Pancreas (tissue), 10 donors: ENCODE results near the gene FZD4. TPM values are rescaled to one million over a fixed set of nuclear protein-coding genes. Genes with fewer than 3 reads are reported as not detected.

ENCODE experiments used
- ATAC-seq, 4 donors: fragments of 200-7000 bp; cut with Tn5 transposase; one replicate each; pipeline versions ENCODE4 v1.8.0 to v1.9.1; 2020; ENCODE audit warnings: mild to moderate bottlenecking in 4 of 4, moderate library complexity in 4 of 4
- DNase-seq, 6 donors: peaks; one replicate each; pipeline ENCODE4 v3.0.0-alpha.2; 2020
- FAIRE-seq: peaks from 2 replicates; lab custom pipeline; 2012; peaks lifted over from hg19 to GRCh38; lab: Jason Lieb, UNC
- H3K27ac ChIP-seq, 4 donors: fragments of 200-600 bp; sonication (generic); 1 replicate in 3 of 4; 2 replicates in 1 of 4; pipeline versions ENCODE4 v1.5.0 to v1.8.0; 2020
- H3K27me3 ChIP-seq, 4 donors: fragments of 200-600 bp; one replicate each; pipeline ENCODE4 v1.8.0; 2021
- H3K36me3 ChIP-seq, 3 donors: fragments of 200-600 bp; sonication (generic) in 1 of 3; one replicate each; pipeline versions ENCODE4 v1.5.0 to v1.8.0; 2020 to 2021
- H3K4me1 ChIP-seq, 3 donors: fragments of 200-600 bp; one replicate each; pipeline ENCODE4 v1.8.0; 2021
- H3K4me3 ChIP-seq, 4 donors: fragments of 200-600 bp; sonication (generic) in 2 of 4; one replicate each; pipeline versions ENCODE4 v1.5.0 to v1.8.0; 2020 to 2021
- H3K9me3 ChIP-seq, 4 donors: fragments of 200-600 bp; one replicate each; pipeline ENCODE4 v1.8.0; 2021
- CTCF ChIP-seq, 4 donors: fragments of 200-600 bp; sonication (generic) in 3 of 4; IDR thresholded peaks; one replicate each; pipeline versions ENCODE4 v1.5.0 to v1.8.0; 2021; ENCODE audit warnings: antibody characterized with exemption in 4 of 4
- WGBS, 2 donors: extraction: QIAGEN DNeasy Blood & Tissue Kit; methylation state at CpG; one replicate each; pipeline ENCODE4 v1.1.7; 2013; 5-methylcytosine and 5-hydroxymethylcytosine counted together
- intact Hi-C, 3 donors: fragments of 100-400 bp; cut with DNase I; formaldehyde crosslinking; loops; one replicate each; pipeline versions ENCODE4 v1.11.1 to v1.14.2; 2022
- polyA plus RNA-seq, 2 donors: library from polyadenylated mRNA; stranded (reverse); fragments of 200-250 nt; gene quantifications; one replicate each; pipeline ENCODE4 v1.2.3, GENCODE V29; 2013
- total RNA-seq, 6 donors: library from RNA; stranded (reverse); fragmentation: NEBNext Ultra II Directional in 4 of 6; extraction: Animal tissue kit (Norgen Biotek cat#: 25700) in 4 of 6; gene quantifications; one replicate each; pipeline versions ENCODE4 v1.2.1 to v1.2.4, GENCODE V29; 2021 to 2023
- donor health status: healthy with polysubstance abuse.
- donor health status: DM: no; HTN: no; CAD: no; lungs with moderate emphysema.
- donor health status: DM: no; HTN: no; CAD: no.
- donor health status: control.
- donor health status: control.
- donor health status: Bipolar disorder and iron deficiency.
- donor health status: DM: yes; HTN: yes; CAD: no.
- donor health status: DM: no; HTN: no; CAD: no.
- donor health status: DM: no; HTN: no; CAD: no.
- donor health status: DM: yes; HTN: yes; CAD: no.

Gene FZD4
- total and polyA plus RNA-seq, 8 donors: 4.7 to 10.8 (median 6.0) TPM

- no peak overlapping the region for H3K4me3 ChIP-seq
- no peaks in the 10 kb centered on the region for H3K27me3 ChIP-seq
- no peak for FAIRE-seq
- no peak for TF ChIP-seq CTCF (IDR thresholded peaks at IDR 0.05)
- DNase-seq: no peak
- WGBS, 2 donors: 30 to 47% methylated on average over 2 of the region's 2 CpGs
- H3K27ac ChIP-seq: no peak overlapping the region
- H3K4me1 ChIP-seq: peaks cover 0 to 8% (median 3%) of the 10 kb centered on the region in 3 donors
- H3K36me3 ChIP-seq: peaks cover 0 to 3% (median 0%) of the 10 kb centered on the region in 3 donors
- H3K9me3 ChIP-seq: no peaks in the 10 kb centered on the region
- intact Hi-C loops: no loop called here
- ATAC-seq: no peak
These were observed 1.7 kb upstream of the FZD4 start for GRCh38 chr11:86956905-86957195.

GRCh38 chr11:86955111-86955360 lies 159 bp downstream of the FZD4 start:
- Histone ChIP-seq H3K4me1 (peaks cover 0 to 8% (median 3%) of the 10 kb centered on the region in 3 donors), H3K27me3 (no peaks in the 10 kb centered on the region), H3K9me3 (no peaks in the 10 kb centered on the region), H3K27ac (peak overlapping the region; percentile 91 to 93 (median 92)), H3K36me3 (peaks cover 0 to 6% (median 0%) of the 10 kb centered on the region in 3 donors), H3K4me3 (peak overlapping the region; percentile 53 to 93 (median 80))
- intact Hi-C loops: no loop called here
- no peak for ATAC-seq
- TF ChIP-seq CTCF (IDR thresholded peaks at IDR 0.05): no peak
- no peak for FAIRE-seq
- no peak for DNase-seq
- WGBS, 2 donors: 0 to 1% methylated on average over 31 to 32 of the region's 32 CpGs

GRCh38 chr11:86954269-86955110 lies 705 bp downstream of the FZD4 start:
- Histone ChIP-seq H3K27me3 (no peaks in the 10 kb centered on the region), H3K27ac (peak overlapping the region; percentile 91 to 93 (median 92)), H3K4me3 (peak overlapping the region; percentile 53 to 93 (median 80)), H3K36me3 (peaks cover 0 to 6% (median 0%) of the 10 kb centered on the region in 3 donors), H3K4me1 (peaks cover 0 to 8% (median 3%) of the 10 kb centered on the region in 3 donors), H3K9me3 (no peaks in the 10 kb centered on the region)
- TF ChIP-seq CTCF (IDR thresholded peaks at IDR 0.05): no peak
- FAIRE-seq (no peak), ATAC-seq (peak; percentile 36 to 65 (median 50)), DNase-seq (peak; percentile 68 to 83 (median 75))
- intact Hi-C loops: no loop called here
- WGBS, 2 donors: 3% methylated on average over 43 of the region's 43 CpGs

GRCh38 chr11:86952221-86952875 lies 2.8 kb downstream of the FZD4 start:
- H3K27ac ChIP-seq: no peak overlapping the region
- 60 to 70% methylated on average over 8 of the region's 8 CpGs for WGBS, 2 donors
- ATAC-seq: no peak
- DNase-seq: no peak
- H3K27me3 ChIP-seq: no peaks in the 10 kb centered on the region
- no peak for FAIRE-seq
- intact Hi-C loops: no loop called here
- H3K4me3 ChIP-seq: no peak overlapping the region
- peaks cover 0 to 6% (median 0%) of the 10 kb centered on the region in 3 donors for H3K36me3 ChIP-seq
- peaks cover 3 to 8% (median 5%) of the 10 kb centered on the region in 3 donors for H3K4me1 ChIP-seq
- TF ChIP-seq CTCF (IDR thresholded peaks at IDR 0.05): no peak
- H3K9me3 ChIP-seq: no peaks in the 10 kb centered on the region

GRCh38 chr11:86951706-86952105 lies 3.5 kb downstream of the FZD4 start:
- no peak overlapping the region for H3K27ac ChIP-seq
- H3K4me3 ChIP-seq: no peak overlapping the region
- H3K36me3 ChIP-seq: peaks cover 0 to 7% (median 0%) of the 10 kb centered on the region in 3 donors
- no peak for FAIRE-seq
- no peak for TF ChIP-seq CTCF (IDR thresholded peaks at IDR 0.05)
- ATAC-seq: no peak
- H3K4me1 ChIP-seq: peaks cover 3 to 8% (median 5%) of the 10 kb centered on the region in 3 donors
- DNase-seq: no peak
- no peaks in the 10 kb centered on the region for H3K9me3 ChIP-seq
- intact Hi-C loops: no loop called here
- WGBS, 2 donors: 81 to 87% methylated on average over 3 of the region's 3 CpGs
- H3K27me3 ChIP-seq: no peaks in the 10 kb centered on the region
